Stimulated activated naive CD4-positive, alpha-beta T cell treated with Interleukin-2 at 50 U/mL for 16 hours (primary cell): Measurements from ENCODE around the gene TACC2.
"Not testable (repeated sequence)": the region's sequence is repeated elsewhere in the genome, so short reads cannot be mapped to it uniquely, and the experiment has no call there.

ENCODE experiments used
- DNase-seq: peaks from one replicate; lab custom pipeline; 2025; lab: John Stamatoyannopoulos, UW

Gene TACC2

DNA sequence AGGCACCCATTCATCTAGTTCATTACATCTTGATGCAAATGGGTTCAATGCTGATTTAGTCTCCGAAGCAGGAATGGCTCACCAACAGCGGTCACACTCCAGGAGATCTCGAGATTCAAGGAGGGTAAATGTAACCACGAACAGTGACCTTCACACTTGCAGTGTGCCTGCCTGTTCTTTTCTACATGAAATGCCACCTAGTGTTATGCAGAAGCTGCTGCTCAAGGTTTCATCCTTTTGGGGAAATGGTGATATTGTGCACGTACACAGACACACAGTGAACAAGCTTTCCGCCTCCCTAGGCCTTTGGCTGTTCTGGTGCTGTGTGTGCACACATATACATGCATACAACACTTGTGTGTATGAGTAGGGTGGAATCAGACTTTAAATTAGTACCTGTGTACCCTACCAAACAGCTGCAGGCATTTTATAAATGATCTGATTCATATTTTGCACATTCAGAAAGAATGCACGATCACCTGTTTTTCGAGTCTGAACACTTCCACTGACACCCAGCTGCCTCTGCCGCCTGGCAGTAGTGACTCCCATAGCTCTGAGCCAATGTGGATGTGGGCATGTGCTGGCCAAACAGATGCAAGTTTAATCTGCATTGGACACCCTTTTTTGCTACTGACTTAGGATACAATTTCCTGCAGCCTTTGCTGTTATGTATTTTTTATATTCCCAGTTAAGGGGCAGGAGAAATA lies 100.5 kb downstream of the TACC2 start:
- DNase-seq: no peak

DNA sequence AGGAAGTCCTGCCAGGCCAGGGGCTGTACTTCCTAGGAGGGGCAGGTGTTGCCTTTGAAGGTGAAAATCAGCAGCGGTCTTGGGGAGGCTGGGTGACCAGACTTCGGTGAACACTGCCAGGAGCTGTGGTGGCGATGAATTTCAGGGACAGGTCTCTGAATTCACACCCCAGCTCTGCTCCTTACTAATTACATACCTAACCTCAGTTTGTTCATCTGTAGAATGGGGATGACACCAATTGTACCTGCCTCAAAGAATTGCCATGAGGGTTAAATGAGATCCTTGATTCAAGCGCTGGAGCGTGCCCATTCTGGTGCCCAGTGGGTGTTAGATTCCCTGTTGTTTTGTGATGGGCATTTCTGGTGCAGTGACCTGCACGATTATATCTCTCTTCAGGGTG lies 102.8 kb downstream of the TACC2 start:
- no peak for DNase-seq

DNA sequence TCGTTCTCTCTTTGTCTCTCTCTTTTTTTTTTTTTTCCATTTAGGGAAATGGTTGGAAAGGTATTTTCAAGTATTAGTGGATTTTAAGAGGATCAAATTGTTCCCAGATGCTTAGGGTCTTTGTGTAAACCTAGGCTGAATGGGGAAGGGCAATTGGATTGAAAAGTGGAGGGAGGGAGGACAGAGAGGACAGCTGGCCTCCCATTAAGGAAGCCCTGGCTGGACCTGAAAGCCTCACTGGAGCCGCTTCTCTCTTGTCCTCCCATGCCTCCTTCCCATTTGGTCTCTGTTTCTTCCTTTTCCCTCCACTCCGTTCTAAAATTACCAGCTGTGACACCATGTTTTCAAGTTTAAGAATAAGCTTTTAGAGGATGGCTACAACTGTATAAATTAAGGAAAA lies 104.1 kb downstream of the TACC2 start:
- DNase-seq: no peak

DNA sequence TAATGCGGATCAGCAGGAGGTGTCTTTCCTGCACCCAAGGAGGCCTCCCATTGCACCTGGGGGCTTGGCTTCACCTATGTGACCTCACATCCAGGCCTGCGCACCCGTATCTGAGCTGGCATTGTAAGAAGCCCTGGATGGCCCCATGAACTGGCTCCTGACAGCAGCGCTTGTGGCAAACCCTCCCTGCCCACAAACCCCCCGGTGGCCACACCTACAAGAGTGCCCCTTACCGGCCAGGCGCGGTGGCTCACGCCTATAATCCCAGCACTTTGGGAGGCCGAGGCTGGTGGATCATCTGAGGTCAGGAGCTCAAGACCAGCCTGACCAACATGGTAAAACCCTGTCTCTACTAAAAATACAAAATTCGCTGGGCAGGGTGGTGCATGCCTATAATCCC lies 107.2 kb downstream of the TACC2 start:
- DNase-seq: not testable (repeated sequence)

DNA sequence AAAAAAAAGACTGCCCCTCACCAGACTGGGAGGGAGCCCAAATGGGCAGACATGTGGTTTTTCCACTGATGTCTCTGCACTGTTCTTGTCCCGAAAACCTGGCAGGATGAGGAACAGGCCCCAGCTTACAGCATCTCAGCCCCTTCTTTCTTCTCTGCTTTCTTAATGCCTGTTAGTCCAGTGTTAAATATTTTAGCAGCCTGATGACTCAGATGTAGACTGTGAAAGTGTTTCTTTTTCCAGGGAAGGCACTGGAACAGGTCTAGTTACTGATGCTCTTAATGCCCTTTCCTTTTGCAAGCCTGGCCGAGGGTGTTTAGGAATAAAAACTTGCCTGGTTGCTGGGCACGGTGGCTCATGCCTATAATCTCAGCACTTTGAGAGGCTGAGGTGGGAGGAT lies 107.7 kb downstream of the TACC2 start:
- DNase-seq: no peak

DNA sequence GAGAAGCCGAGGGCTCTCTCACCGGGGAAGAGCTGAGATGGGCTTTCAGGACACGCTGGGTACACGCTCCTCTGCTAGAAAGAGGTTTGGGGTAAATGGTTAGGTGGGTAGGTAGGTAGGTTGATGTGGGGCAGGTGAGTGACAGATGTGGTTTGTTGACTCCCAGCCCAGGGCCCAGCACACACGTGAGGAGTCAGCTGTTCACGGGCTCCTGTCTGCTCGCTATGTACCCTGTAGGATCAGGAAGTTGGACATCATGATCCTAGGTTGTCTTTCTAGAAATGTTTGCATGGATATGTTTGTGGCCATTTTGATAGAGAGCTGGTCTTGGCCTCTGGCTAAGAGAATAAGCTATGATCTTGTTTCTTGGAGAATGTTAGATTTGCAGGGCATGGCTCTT lies 109.0 kb downstream of the TACC2 start:
- DNase-seq: no peak

DNA sequence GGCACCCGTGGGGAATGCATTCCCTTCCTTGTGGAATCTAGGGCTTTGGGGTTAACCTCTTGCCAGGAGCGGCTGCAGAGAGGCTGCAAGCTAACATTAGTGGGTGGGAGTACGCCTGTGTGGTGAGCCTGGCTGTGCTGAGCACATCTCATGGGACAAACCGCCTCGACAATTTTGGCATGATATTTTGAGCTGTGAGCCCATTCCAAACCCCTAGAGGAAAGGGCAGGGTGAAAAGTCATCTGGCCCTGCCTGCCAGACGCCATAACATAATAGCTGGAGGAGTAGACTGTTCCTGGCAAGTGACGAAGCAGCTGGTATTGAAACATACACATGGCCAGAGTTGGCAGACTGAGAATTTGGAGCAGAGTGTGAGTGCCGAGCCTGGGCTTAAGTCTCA lies 110.0 kb downstream of the TACC2 start:
- DNase-seq: no peak

DNA sequence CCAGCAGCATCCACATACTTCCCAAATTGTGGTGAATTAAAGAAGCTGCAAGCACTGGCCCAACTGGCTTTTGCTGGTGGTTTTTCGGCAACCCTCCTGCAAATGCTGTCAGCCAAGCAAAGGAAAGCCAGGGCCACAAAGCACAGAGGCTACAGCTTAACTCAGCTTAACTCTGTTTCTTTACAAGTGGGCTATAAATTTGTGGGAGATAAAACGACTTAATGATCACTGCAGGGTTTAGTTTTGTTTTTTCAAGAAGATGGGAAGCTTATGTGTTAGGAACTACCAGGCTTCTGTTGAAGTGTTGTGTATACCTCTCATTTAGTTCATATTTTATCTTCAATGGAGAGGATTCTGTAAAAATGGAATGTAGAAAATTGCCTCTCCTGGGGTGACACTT lies 110.6 kb downstream of the TACC2 start:
- DNase-seq: no peak

DNA sequence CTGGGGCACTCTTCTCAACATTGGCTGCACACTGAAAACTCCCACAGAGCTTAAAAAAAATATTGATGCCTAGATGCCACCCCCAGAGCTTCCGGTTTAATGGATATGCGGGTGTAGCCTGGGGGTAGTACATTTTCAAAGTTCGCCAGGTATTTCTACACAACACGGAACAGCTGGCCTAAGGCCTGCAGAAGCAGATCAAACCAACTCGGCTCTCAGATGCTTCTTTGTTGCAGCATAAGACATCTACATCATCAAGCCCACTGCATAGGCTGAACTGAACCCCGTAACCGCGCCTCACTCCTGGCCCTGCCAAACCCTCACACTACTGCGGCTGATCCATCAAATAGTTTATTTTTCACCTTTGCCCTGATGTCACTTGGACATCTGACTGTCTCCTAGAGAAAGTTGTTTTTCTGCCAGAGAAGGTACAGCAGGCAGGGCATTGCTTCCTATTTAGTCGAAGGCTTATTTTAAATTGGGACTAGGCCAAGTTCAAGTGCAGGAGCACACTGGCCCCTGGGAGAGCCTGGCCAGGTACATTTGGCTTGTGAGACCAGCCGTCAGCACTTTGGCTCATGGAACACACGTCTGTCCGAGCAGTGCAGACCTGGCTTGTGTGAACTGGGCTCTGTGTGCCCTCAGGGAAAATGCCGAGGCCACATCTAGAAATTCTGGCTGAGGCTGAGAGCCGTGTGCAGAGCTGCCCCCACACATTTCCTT lies 113.3 kb downstream of the TACC2 start:
- no peak for DNase-seq

DNA sequence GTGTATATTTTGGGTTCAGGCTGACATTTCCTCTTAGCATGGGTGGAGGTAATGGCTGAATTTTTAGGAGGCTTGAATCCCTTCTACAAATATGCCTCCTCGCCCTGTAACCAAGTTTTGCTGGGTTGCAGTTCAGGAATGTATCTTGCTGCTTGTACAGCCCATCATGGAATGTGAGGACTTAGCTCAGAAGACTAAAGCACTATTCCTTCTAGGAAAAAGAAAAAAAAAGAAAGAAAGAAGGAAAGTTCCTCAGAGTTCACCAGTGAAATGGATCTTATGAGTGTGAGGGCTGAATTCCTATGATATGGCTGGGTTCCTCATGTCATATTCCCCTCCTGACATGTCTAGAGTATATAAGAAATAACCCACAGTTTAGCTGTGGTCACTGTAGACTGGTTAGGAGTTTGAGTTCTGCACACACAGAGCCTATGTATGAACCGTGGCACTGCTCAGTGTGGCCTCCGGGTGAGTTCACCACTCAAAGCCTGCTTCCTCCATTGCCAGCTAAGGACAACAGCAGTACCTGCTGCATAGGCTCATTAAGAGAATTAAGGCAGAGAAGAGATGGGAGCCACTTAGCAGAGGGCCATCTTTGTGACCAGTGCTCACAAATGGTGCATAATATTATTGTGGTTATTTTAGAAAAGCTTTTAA lies 114.0 kb downstream of the TACC2 start:
- DNase-seq: no peak

DNA sequence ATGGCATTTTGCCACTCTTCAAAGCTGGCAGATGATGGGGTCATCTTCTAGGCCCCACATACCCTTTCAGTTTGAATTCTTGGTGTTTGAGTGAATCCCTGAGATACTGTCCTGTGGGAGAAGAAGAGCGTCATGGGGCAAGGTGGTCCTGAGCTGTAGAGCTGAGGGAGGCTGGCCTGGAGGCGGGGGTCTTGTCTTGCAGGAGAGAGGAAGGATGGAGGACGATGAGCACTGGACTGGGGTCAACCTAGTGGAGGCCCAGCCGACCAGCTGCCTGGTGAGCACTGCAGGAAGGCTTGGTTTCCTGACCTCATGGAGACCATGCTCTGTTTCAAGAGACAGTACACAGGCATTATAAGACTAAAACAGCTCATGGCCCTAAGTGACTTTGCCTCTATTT lies 114.6 kb downstream of the TACC2 start:
- DNase-seq: no peak

DNA sequence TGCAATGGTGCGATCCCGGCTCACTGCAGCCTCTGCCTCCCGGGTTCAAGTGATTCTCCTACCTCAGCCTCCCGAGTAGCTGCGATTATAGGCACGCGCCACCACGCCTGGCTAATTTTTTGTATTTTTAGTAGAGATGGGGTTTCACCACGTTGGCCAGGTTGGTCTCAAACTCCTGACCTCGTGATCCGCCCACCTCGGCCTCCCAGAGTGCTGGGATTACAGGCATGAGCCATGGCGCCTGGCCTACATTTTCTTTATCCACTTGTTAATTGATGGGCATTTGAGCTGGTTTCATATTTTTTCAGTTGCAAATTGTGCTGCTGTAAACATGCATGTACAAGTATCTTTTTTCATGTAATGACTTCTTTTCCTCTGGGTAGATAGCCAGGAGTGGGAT lies 119.8 kb downstream of the TACC2 start:
- not testable (repeated sequence) for DNase-seq

DNA sequence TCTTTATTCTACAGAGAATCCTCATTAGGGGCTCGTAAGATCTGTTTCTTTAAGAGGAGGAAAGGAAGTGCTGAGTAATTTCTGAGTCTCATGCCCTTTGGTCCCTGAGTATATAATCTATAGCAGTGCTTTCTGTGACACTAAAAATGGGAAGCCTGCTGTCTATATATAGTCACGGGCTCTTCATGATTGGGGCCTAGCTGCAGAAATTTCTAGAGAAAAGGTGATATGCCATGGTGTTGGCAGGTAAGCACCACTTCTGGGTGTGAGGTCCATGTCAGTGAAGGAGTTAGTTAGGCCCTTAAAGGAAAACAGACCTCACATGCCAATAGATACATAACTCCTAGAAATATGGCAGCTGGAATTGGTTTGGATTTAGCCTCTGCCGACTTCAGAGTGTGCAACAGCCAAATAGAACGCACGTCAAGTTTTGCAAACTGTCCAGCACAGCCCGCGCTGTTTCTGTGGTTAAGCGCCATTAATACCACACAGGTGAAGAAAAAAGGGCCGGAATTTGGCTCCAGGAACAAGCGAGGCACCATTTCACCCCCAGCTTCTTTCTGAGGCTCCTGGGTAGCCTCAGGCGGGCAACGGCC lies 123.2 kb downstream of the TACC2 start:
- no peak for DNase-seq

DNA sequence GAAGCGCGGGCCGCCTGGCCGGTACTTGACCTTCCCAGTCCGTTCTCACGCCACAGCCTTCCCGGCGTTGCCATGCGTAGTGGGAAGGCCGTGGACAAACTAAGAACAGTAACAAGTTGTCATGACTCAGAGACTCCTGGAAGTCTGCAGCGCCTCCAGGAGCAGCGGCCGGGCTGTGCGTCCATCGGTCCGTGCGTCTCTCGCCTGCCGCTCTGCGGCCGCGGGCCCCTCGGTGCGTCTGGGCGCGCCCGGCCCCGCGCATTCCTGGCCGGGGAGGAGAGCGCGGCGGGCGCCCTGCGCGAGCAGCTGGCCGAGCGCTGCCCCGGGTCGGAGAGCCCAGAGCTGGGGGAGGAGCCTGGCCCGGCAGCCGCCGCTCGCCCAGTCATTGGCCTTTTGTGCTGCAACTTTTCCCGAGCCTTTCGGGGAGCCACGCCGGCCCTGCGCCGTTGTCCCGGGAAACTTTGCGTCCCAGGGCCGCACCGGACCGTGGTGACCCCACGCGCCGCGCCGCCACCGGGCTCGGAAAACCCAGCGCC lies 123.7 kb downstream of the TACC2 start:
- no peak for DNase-seq

DNA sequence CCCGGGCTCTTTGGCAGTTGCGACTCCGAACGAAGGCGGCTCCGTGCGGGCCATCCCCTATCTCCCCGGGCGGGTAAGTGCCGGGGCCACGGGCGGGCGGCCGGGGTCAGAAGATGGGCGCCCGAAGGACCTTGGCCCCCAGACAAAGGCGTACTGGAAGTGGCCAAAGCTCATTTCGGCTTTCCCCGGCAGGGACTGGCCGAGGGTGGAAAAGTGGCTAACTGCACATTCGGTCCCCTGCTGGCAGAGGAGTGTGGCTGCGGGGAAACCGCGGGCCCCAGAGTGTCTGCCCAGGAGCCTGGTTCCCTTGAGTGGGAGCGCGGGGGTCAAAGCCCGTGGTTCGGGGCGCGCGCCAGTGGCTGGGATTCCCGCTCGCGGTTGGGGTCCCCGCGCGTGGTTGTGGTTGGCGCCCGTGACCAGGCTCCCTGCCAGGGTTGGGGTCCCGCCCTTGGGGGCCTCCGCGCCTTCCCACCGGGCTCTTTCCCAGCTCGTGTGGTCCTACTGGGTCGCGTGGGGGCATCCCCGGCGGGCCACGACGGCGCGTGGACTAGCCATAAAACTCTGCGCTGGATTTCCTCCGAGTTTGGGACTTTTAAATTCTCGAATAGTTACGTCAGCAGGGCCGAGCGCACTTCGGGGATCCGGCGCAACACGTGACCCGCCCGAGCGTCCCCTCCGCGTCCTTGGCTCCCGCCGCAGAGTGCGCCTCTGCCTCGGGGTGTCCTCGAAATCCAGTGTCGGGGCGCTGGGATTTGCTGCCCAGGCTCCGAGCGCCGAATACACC lies 124.4 kb downstream of the TACC2 start:
- DNase-seq: no peak

DNA sequence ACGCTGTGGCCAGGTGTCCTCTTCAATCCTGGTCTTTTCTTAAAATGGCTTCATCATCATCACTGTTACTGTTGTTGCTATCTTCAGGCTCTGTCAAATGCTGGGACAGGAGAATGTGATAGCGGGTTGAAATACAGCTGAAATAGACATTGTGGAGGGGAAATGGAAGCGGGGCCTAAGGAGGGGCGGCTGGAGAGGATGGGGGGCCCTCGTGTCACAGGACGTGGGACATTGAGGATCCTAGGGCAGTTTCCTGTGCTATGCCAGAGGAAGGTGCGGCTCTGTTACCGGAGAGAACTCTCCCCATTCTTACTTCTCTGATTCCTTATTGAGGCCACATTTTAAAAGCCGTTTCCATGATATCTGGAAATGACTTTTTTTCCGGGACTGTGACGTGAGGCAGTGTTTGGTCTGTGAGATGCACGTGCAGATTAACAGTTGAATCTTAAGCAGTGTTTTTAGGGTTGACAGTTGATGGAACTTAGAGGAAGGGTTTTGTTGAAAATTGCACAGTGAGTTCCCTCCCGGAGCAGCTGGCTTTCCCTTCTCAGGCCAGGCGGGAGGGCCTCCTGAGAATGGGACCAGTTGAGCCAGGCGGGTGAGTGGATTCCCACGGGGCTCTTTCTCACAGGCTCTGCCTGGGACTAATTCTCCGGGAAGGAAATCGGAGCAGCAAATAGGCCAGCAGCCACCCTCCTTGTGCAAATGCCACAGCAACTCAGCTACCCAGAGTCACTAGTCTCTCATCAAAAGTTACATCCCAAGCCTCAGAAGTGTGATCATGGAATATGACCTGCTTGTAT lies 125.2 kb downstream of the TACC2 start:
- no peak for DNase-seq

DNA sequence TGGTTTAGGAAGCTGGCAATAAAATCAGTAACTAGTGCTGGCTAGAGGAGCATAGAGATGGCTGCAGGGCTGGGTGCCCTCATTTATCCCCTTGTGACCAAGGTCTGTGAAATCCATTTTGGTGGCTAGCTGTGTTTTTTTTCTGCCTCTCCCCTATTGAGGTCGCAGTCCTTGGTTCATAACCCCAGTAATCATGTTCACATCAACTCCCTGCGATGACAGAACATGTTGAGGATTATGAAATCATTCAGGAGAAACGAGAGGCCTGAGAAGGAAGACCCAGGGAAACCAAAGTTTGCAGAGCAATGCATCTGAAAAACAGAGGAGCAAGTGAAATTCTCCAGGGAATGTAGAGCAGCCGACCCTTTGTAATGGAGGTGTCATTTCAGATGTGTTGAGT lies 126.9 kb downstream of the TACC2 start:
- no peak for DNase-seq

DNA sequence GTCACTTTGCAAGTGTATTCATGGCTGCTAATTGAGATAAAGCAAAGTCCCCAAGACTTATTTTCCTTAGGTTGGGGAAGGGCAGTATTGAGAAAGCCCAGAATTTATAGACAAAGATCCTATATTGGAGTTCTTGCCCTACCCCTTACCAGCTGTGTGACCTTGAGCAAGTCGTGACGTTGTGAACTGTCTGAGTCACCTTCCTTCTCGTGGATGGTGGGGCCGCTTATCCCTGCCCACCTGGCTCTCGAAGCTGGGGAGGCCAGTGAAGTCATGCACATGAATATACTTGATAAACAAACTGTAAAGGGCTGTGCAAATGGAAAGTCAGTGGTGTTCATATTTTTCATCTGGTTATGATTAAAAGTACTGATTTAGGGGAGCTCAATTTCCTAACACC lies 127.4 kb downstream of the TACC2 start:
- no peak for DNase-seq

DNA sequence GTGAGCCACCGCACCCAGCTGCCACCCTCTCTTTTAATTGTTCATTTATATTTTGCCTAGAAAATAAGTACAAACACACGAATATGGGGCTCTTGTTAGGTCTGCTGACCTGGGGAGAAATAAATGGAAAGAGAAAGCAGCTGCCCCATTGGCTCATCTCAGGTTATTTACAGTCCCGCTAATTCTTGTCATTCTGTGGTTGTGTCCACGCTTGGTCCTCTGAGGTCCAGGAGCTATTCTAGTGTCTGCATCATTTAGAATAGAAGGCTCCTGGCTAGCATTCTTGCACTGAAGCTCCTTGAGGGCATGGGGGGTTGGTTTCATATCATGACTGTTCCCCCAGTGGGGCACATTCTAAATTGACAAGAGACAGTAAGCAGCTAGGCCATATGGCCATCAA lies 128.5 kb downstream of the TACC2 start:
- no peak for DNase-seq

DNA sequence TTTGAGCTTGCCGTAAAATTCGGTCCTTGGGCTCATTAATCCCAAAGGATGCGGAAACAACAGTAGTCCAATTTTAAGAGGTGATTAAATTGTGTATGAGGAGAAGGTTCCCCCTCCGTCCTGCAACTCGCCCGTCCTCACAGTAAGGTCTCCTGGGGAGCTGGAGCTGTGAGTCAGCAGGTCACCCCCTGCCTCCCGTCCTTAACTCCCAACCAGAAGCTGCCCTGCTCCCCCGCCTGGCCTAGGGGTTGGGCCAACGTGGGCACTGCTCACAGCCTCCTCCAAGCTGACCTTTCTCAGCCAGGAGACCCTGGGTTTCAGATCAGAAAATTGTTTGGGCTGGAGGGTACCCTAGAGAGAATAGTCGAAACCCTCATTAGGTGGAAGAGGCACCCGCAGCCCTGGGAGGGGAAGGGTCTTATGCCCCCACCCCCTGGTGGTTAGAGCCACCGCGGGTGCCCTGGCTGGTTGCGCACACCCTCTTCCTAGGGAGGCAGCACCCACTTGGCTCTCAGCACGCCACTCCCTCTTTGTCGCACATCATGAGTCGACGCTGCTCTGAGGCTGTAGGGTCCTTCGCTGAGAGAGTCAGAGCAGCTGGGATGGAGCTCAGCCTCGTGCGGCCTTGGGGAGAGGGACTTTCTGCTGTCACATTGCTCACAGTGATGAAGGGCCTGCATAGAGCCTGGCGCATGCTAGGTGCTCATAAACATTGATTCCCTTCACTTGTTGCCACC lies 131.2 kb downstream of the TACC2 start:
- DNase-seq: no peak
